COLO829 (cell line): ENCODE measurements around the gene HES5.
"Not testable (repeated sequence)": the region's sequence is repeated elsewhere in the genome, so short reads cannot be mapped to it uniquely, and the experiment has no call there.

Source experiments
- DNase-seq: peaks from one replicate; pipeline ENCODE4 v3.0.0; 2012; ENCODE audit warnings: low spot score

The HES5 gene

DNA sequence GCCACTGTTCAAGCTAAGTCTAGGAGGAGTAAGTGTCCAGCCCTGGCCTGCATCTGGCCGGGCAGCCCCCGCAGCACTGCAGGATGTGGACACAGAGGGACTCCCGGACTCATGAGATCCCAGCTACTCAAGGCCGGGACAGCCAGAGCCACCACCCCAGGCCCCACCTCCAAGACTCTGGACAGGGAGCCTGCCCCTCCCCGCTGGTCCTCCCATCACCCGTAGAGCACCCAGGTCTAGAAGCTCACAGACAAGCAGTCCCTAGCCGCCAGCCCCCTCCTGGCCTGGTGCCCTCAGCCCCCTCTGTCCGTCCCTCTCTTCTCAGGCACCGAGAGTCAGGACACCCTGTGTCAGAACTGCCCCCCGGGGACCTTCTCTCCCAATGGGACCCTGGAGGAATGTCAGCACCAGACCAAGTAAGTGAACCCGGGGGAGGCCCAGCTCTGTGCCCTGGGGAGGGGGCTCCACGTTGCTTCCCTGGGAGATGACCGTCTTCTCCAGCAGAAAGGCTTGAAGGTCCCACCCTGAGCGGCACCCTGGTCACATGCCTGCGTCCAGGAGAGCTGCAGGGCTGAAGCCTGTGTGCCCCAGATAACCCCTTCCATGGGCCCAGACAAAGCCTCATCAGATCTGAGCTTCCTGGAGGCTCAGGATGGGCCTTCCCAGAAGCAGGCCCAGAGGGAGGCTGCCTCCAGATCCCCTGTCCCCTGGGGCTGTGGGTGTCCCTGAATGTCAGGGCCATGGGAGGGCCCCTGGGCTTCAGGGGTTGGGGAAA lies 30.4 kb upstream of the HES5 start:
- DNase-seq: no peak

- DNase-seq: no peak
These were observed 29.6 kb upstream of the HES5 start for GRCh38 chr1:2559509-2560298.

DNA sequence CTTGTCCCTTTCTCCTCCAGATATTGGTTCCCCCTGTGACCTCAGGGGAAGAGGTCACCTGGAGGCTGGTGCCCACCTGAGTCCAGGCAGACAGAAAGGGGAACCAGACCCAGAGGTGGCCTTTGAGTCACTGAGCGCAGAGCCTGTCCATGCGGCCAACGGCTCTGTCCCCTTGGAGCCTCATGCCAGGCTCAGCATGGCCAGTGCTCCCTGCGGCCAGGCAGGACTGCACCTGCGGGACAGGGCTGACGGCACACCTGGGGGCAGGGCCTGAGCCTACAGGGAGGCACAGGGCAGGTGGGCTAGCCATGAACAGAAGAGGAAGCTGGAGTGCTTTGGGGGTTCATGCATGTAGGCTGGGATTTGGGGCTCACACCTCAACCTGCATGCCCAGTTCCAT lies 28.8 kb upstream of the HES5 start:
- no peak for DNase-seq

GRCh38 chr1:2558420-2558819 lies 28.4 kb upstream of the HES5 start:
- DNase-seq: no peak

- no peak for DNase-seq
These were observed 27.7 kb upstream of the HES5 start for GRCh38 chr1:2557482-2558400.

DNA sequence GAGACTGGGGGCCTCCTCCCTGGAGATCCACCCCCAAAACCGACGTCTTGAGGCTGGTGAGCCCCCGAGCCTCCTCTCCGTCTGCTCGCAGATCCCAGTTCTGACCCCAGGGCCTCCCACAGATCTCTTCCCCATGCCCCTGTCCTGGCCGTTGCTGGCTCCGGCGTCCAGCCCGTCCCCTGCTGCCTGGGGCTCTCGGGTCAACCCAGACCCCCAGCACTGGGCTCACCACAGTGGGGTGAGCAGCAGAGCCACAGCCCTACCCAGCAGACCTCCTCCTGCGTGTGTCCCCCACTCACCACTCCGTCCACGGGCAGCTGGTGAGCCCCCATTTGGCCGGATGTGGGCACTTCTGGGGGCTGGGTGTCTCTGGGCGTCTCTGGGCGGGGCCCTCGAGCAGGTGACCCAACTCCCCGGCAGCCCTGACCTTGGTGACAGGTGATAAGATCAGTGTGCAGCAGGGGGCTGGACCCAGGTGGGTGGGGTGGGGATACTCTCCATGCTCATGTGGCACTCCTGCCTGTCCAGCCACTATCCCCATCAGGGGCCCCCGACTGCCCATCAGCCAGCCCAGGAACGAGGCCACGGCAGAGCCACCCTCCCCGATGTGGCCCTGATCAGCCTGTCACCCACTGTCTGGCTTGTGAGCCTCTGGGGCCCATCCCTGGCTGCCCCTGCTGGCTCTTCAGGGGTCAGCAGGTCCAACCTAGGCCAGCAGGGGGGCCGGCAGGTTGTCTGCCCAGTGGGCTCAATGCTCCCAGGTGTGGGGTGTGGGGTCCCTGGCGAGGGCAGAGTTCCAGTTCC lies 26.8 kb upstream of the HES5 start:
- DNase-seq: no peak

GRCh38 chr1:2556277-2556677 lies 26.2 kb upstream of the HES5 start, which contains the start of gene TNFRSF14:
Gene TNFRSF14 (plus strand): TSS chr1:2556371. CDS start chr1:2556665, 294 bp downstream.
- DNase-seq: no peak

GRCh38 chr1:2555634-2556276 lies 25.7 kb upstream of the HES5 start:
- DNase-seq: peak; percentile 84

DNA sequence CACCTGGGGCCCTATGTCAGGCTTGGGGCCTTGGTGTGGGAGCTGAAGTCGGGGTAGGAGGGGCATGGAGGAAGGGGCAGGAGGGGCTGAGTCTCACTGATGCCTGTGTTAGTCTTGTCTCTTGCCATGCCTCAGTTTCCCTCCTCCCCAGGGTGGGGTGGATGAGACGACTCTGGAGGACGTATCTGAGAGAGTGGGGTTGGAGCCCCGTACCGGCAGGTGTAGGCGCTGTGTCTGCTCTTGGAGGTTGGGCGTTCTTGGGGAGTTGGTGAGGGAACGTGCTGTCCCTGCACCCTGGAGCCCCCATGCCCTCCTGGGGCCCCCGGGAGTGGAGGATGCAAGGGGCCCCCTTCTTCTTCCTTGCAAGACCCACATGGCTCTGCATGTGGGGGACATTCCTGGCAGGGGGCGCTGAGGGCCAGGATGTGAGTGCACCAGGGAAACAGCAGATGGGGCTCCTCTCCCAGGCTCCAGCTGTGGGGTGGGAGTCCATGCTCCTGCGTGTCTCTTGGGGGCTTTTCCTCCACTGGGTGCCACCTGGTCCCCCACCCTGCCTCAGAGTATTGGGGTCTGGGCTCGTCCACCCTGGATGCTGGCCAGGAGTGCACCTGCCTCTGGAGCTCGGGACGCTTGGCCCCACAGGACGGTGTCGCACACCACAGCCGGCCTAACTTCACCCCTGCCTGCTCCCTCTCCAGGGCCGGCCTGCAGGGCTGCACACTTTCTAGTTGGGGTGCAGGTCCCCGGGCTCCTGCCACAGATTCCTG lies 24.7 kb upstream of the HES5 start:
- no peak for DNase-seq

GRCh38 chr1:2553871-2554620 lies 24.0 kb upstream of the HES5 start:
- DNase-seq: no peak

DNA sequence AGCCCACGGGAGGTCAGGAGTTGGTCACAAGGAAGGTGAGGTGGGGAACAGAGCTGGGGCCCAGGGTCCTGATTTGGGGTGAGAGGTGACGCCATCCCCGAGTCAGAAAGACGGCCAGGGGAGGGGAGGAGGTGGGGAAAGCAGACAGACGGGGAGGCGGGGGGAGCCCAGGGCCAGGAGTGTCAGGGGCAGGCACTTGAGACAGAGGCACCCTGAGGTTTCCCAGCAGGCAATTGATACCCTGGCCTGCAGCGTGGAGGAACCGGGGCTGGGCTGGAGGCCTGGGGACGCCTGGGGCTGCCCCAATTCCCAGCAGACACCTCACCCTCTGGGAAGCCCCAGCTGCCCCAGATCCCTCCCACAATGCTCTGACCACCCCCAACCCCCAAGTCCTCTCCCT lies 23.0 kb upstream of the HES5 start:
- not testable (repeated sequence) for DNase-seq

- DNase-seq: no peak
These were observed 22.1 kb upstream of the HES5 start for GRCh38 chr1:2552189-2552588.

GRCh38 chr1:2551544-2551943 lies 21.5 kb upstream of the HES5 start:
- not testable (repeated sequence) for DNase-seq

- DNase-seq: not testable (repeated sequence)
These were observed 20.3 kb upstream of the HES5 start for GRCh38 chr1:2550309-2550861.

GRCh38 chr1:2549367-2550029 lies 19.4 kb upstream of the HES5 start:
- DNase-seq: not testable (repeated sequence)

DNA sequence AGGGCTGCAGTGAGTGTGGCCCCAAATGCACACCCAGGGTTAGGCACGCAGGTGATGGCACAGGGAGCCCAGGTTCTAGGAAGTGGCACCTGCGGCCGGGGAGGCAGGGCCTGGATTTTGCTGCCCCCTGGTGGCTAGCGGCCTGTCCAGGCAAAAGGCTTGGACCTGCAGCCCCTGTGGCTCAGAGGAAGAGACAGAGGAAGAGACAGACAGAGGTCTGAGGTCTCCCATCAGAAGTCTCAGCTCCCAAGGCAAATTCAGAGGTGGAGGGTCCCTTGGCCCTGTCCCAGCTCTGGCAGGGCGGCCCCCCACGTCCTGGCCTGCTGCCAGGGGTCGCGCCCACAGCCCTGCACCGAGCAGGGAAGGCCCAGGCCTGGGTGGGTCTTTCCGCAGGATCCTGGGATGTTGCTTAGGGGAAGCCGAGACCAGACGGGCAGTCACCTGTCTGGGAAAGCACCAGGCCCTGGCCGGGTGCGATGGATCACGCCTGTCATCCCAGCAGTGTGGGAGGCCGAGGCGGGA lies 18.1 kb upstream of the HES5 start:
- peak; percentile 57 for DNase-seq

DNA sequence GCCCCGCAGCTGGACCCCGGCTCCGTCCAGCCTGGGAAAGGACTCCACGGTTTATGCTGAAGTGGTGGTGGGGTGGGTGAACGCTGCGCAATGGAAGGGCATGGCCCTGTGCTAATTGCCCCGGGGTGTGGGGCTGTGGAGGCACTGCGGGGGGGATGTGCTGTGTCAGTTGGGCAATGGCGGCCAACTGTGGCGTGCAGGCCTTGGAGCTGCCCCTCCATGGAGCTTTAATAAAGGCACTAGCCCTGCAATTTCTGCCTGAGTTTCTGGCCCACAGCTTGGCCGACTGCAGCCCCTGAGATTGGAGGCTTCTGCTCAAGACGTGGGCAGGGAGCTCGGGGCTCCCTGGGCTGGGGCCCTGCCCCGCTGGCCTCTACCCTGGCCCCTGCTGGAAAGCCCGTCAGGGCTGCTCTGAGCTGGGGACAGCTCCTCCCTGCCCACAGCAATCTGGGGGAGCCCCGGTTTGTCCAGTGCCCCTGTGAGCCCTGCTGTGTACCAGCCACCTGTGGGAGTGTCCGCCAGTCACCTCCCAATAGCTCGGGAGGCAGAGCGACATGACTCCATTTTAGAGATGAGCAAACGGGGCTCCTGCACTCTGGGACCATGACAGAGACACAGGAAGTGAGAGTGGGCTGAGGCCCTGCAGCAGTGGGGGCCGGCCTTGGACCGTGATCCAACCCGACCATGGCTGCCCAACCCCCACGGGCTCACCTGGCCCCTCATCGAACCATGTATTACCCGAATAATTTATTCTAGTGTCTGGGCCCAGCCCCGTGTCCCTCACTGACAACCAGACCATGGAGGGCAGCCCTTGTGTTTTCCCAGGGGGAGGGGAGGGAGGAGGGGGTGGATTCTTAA lies 17.4 kb upstream of the HES5 start:
- DNase-seq: peak; percentile 20
